Measurements from ENCODE around the gene GRHL1. TPM values are rescaled to one million over a fixed set of nuclear protein-coding genes. Genes with fewer than 3 reads are reported as not detected.

GRHL1 gene
- total and polyA plus RNA-seq, 9 donors = 0.18 to 2.4 (median 0.63) TPM; not detected in 1

GRCh38 chr2:9995059-9995458 lies 43.6 kb downstream of the GRHL1 start:
- no peaks in the 10 kb centered on the region for H3K27me3 ChIP-seq
- DNase-seq = no peak
- no peaks in the 10 kb centered on the region for H3K9me3 ChIP-seq
- TF ChIP-seq POLR2A (IDR thresholded peaks at IDR 0.05) (no peak), EP300 (IDR thresholded peaks at IDR 0.05) (no peak)
- TF ChIP-seq, protein P1, sequence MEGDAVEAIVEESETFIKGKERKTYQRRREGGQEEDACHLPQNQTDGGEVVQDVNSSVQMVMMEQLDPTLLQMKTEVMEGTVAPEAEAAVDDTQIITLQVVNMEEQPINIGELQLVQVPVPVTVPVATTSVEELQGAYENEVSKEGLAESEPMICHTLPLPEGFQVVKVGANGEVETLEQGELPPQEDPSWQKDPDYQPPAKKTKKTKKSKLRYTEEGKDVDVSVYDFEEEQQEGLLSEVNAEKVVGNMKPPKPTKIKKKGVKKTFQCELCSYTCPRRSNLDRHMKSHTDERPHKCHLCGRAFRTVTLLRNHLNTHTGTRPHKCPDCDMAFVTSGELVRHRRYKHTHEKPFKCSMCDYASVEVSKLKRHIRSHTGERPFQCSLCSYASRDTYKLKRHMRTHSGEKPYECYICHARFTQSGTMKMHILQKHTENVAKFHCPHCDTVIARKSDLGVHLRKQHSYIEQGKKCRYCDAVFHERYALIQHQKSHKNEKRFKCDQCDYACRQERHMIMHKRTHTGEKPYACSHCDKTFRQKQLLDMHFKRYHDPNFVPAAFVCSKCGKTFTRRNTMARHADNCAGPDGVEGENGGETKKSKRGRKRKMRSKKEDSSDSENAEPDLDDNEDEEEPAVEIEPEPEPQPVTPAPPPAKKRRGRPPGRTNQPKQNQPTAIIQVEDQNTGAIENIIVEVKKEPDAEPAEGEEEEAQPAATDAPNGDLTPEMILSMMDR (IDR thresholded peaks at IDR 0.05) = no peak
- H3K36me3 ChIP-seq = no peaks in the 10 kb centered on the region
- H3K4me1 ChIP-seq (ENCODE audit: insufficient read depth) = peaks cover 3% of the 10 kb centered on the region
- no peak overlapping the region for H3K27ac ChIP-seq
- intact Hi-C loops (cut with DNase I) = no loop called here
- no peak overlapping the region for H3K4me3 ChIP-seq
- 91 to 95% (median 92%) methylated on average over 5 of the region's 5 CpGs for WGBS, 3 donors

GRCh38 chr2:9996321-9996720 lies 44.8 kb downstream of the GRHL1 start:
- Histone ChIP-seq H3K4me3 (no peak overlapping the region), H3K4me1 (ENCODE audit: insufficient read depth) (peaks cover under 1% of the 10 kb centered on the region), H3K27me3 (no peaks in the 10 kb centered on the region), H3K9me3 (no peaks in the 10 kb centered on the region), H3K36me3 (no peaks in the 10 kb centered on the region), H3K27ac (no peak overlapping the region)
- no peak for DNase-seq
- TF ChIP-seq, protein P1 (IDR thresholded peaks at IDR 0.05) = no peak
- TF ChIP-seq EP300 (IDR thresholded peaks at IDR 0.05) (no peak), POLR2A (IDR thresholded peaks at IDR 0.05) (no peak)
- 91 to 95% (median 92%) methylated on average over 7 of the region's 7 CpGs for WGBS, 3 donors
- intact Hi-C loops (cut with DNase I) = no loop called here

DNA sequence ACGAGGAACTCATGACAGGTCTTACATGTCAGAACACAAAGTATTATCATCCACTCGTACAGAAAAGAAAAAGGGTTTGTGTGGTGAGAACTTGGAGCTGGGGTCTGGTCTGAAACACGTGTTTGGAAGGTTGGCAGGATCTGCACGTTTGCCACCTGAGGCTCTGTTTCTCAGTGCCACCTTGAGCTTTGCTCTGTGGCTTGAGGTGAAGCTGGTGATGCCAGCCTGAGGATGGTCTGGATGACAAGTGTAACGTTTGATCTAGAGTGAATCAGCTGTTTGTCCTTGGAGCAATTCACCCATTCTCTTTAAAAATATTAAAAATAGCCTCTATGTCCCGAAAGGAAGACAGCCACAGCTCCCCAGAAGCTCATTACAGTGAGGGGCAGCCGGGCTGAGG lies 46.4 kb downstream of the GRHL1 start:
- intact Hi-C loops (cut with DNase I) = no loop called here
- TF ChIP-seq, protein P1 (IDR thresholded peaks at IDR 0.05) = no peak
- TF ChIP-seq POLR2A (IDR thresholded peaks at IDR 0.05) (no peak), EP300 (IDR thresholded peaks at IDR 0.05) (no peak)
- Histone ChIP-seq H3K9me3 (no peaks in the 10 kb centered on the region), H3K27ac (no peak overlapping the region), H3K4me1 (ENCODE audit: insufficient read depth) (no peaks in the 10 kb centered on the region), H3K4me3 (no peak overlapping the region), H3K36me3 (no peaks in the 10 kb centered on the region), H3K27me3 (no peaks in the 10 kb centered on the region)
- peak in 1 of 5 donors; percentile 1 for DNase-seq
- WGBS, 3 donors = 54 to 69% (median 69%) methylated on average over 6 to 7 of the region's 7 CpGs

DNA sequence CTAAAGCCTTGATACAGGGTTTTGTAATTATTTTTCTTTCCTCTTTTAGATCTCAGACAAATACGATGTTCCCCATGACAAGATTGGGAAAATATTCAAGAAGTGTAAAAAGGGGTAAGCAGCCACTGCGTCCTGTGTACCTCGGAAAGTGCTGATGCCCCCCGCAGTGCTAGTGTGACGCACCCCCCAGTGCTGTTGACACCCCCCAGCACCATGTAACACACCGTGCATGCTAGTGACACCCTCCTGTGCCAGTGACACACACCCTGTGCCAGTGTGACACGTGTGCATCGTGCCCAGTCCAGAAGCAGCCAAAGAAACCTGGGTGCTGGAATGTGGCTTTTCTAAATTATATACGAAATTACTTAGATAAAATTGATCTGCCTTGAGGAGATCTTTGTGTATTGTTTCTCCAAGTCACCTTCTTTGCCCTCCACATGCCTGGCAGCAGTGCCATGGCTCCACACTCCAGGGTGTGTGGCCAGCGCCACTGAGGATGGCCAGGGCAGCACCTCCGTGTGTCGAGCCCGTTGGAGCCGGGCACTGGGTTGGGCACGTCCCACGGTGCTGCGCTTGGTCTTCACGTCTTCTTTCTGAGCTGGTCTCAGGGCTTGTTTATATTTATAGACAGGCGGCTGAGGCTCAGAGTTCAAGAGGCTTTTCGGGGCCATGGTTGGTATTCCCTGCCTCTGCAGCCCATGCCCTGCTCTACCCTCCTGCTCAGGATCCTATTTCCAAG lies 47.6 kb downstream of the GRHL1 start:
- TF ChIP-seq EP300 (IDR thresholded peaks at IDR 0.05) (no peak), POLR2A (IDR thresholded peaks at IDR 0.05) (no peak)
- TF ChIP-seq, protein P1 (IDR thresholded peaks at IDR 0.05) = no peak
- Histone ChIP-seq H3K36me3 (no peaks in the 10 kb centered on the region), H3K27ac (no peak overlapping the region), H3K4me3 (no peak overlapping the region), H3K27me3 (no peaks in the 10 kb centered on the region), H3K9me3 (no peaks in the 10 kb centered on the region), H3K4me1 (ENCODE audit: insufficient read depth) (no peaks in the 10 kb centered on the region)
- intact Hi-C loops (cut with DNase I) = no loop called here
- 83 to 94% (median 87%) methylated on average over 20 of the region's 20 CpGs for WGBS, 3 donors
- DNase-seq = no peak

Data from ovary (tissue), 9 donors.